ENCODE measurements around the gene KCNH2. TPM values are rescaled to one million over a fixed set of nuclear protein-coding genes. Genes with fewer than 3 reads are reported as not detected.

KCNH2 gene
- polyA plus RNA-seq, 1 of the 3 experiments (the other 2 are of a cell fraction), result 2.2 TPM

DNA sequence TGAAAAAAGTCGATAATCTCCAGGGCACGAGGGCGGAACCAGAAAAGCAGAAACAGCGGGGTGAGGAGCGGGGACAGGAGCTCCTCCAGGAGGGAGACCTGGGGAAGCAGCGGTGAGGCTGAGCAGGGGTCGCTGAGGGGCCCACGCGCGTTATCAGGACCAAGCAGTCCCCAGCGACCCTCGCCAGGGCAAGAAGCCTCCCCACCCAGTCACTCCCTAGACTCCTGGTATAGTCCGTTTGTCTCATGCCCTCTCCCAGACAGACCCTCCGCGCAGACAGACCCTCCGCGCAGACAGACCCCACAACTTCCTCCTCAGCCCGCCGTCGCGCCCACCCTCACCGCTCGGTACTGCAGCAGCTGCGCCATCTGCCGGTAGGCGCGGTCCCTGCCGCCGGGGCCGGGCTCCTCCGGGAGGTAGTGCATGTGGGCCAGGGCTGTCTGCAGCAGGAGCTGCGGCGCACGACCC is 39.9 kb upstream of the KCNH2 start:
- Histone ChIP-seq H3K9ac (no peak overlapping the region), H3K4me1 (ENCODE audit: control insufficient read depth in 1 of 2, insufficient read depth in 2 of 2, low read depth in 1 of 2, low read length in 1 of 2) (peaks cover 0 to 27% of the 10 kb centered on the region in 2 experiments; a peak in 1 of 4 replicates), H3K9me3 (no peaks in the 10 kb centered on the region), H3K27me3 (ENCODE audit: insufficient read depth) (peaks cover 15% of the 10 kb centered on the region; the same call in 1 of the 2 replicates), H4K20me1 (ENCODE audit: insufficient read depth) (no peaks in the 10 kb centered on the region), H3K9me2 (no peaks in the 10 kb centered on the region), H3K4me3 (ENCODE audit: low read depth in 2 of 2, low read length in 1 of 2) (peak overlapping the region; percentile 28 to 34), H3K36me3 (replicated peaks in 1 of 2; ENCODE audit: control insufficient read depth in 1 of 2, insufficient read depth in 2 of 2, low read length in 1 of 2) (no peaks in the 10 kb centered on the region), H3K79me2 (ENCODE audit: insufficient read depth) (no peaks in the 10 kb centered on the region), H3K4me2 (peak overlapping the region; percentile 70; the same call in 1 of the 2 replicates), H3F3A (replicated peaks; ENCODE audit: insufficient read depth) (no peaks in the 10 kb centered on the region), H2AFZ (ENCODE audit: low read depth) (no peak overlapping the region), H3K27ac (ENCODE audit: low read depth in 2 of 2, low read length in 1 of 2) (peak overlapping the region in 1 of 2 experiments; percentile 18; a peak in 2 of 4 replicates)
- ChIA-PET POLR2A (interaction anchor here (0.7 to 1.3 kb wide), 6 partner anchors 9 to 120 kb away, joined by 3 to 10 read pairs (median 3); partner anchors contain the start of gene ABCB8), CTCF (interaction anchor here (0.5 to 8.3 kb wide), 77 partner anchors 10 to 655 kb away, joined by 3 to 107 read pairs (median 4); partner anchors contain the start of genes ABCB8, ABCF2, CDK5 and FASTK)
- TF ChIP-seq SIN3A (IDR thresholded peaks at IDR 0.05; ENCODE audit: borderline replicate concordance, low read depth, low read length), result peak; percentile 11; the same call in 1 of the 2 replicates
- no peak for TF ChIP-seq TCF12 (IDR thresholded peaks at IDR 0.05)
- TF ChIP-seq RFX5 (IDR thresholded peaks at IDR 0.05; ENCODE audit: low read length), result no peak
- no peak for TF ChIP-seq MEF2A (IDR thresholded peaks at IDR 0.05; ENCODE audit: borderline replicate concordance, low read depth)
- peak; percentile 73 for TF ChIP-seq RAD21 (IDR thresholded peaks at IDR 0.05; ENCODE audit: low read length)
- TF ChIP-seq MXI1 (IDR thresholded peaks at IDR 0.05; ENCODE audit: low read depth, low read length), result peak; percentile 64; the same call in 1 of the 2 replicates
- no peak for TF ChIP-seq EZH2phosphoT487 (IDR thresholded peaks at IDR 0.05; ENCODE audit: borderline replicate concordance, low read depth)
- TF ChIP-seq TEAD4 (IDR thresholded peaks at IDR 0.05; ENCODE audit: borderline replicate concordance, insufficient read depth), result no peak
- no peak for TF ChIP-seq JUND (IDR thresholded peaks at IDR 0.05)
- no peak for TF ChIP-seq YY1 (IDR thresholded peaks at IDR 0.05; ENCODE audit: low read depth)
- TF ChIP-seq, protein P1, sequence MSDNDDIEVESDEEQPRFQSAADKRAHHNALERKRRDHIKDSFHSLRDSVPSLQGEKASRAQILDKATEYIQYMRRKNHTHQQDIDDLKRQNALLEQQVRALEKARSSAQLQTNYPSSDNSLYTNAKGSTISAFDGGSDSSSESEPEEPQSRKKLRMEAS (IDR thresholded peaks at IDR 0.05; ENCODE audit: low read depth), result peak; percentile 53
- TF ChIP-seq ELF1 (IDR thresholded peaks at IDR 0.05), result no peak
- peak; percentile 84 for TF ChIP-seq SMC3 (IDR thresholded peaks at IDR 0.05; ENCODE audit: low read depth, low read length)
- TF ChIP-seq POLR2AphosphoS5 (IDR thresholded peaks at IDR 0.05; ENCODE audit: low read depth, low read length), result no peak
- TF ChIP-seq, protein P2, sequence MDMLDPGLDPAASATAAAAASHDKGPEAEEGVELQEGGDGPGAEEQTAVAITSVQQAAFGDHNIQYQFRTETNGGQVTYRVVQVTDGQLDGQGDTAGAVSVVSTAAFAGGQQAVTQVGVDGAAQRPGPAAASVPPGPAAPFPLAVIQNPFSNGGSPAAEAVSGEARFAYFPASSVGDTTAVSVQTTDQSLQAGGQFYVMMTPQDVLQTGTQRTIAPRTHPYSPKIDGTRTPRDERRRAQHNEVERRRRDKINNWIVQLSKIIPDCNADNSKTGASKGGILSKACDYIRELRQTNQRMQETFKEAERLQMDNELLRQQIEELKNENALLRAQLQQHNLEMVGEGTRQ (IDR thresholded peaks at IDR 0.05; ENCODE audit: borderline replicate concordance, low read depth, low read length), result no peak; the same call in 1 of the 2 replicates
- TF ChIP-seq CTCF (IDR thresholded peaks at IDR 0.05), result peak; percentile 99
- TF ChIP-seq RCOR1 (IDR thresholded peaks at IDR 0.05; ENCODE audit: low read length), result peak; percentile 55; the same call in 1 of the 2 replicates
- TF ChIP-seq, protein P3, sequence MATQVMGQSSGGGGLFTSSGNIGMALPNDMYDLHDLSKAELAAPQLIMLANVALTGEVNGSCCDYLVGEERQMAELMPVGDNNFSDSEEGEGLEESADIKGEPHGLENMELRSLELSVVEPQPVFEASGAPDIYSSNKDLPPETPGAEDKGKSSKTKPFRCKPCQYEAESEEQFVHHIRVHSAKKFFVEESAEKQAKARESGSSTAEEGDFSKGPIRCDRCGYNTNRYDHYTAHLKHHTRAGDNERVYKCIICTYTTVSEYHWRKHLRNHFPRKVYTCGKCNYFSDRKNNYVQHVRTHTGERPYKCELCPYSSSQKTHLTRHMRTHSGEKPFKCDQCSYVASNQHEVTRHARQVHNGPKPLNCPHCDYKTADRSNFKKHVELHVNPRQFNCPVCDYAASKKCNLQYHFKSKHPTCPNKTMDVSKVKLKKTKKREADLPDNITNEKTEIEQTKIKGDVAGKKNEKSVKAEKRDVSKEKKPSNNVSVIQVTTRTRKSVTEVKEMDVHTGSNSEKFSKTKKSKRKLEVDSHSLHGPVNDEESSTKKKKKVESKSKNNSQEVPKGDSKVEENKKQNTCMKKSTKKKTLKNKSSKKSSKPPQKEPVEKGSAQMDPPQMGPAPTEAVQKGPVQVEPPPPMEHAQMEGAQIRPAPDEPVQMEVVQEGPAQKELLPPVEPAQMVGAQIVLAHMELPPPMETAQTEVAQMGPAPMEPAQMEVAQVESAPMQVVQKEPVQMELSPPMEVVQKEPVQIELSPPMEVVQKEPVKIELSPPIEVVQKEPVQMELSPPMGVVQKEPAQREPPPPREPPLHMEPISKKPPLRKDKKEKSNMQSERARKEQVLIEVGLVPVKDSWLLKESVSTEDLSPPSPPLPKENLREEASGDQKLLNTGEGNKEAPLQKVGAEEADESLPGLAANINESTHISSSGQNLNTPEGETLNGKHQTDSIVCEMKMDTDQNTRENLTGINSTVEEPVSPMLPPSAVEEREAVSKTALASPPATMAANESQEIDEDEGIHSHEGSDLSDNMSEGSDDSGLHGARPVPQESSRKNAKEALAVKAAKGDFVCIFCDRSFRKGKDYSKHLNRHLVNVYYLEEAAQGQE (IDR thresholded peaks at IDR 0.05; ENCODE audit: low read depth, low read length), result no peak
- TF ChIP-seq GATA2 (CRISPR knock-in tag; IDR thresholded peaks at IDR 0.05), result peak; percentile 66; the same call in 1 of the 2 replicates
- no peak for TF ChIP-seq NRF1 (IDR thresholded peaks at IDR 0.05; ENCODE audit: low read depth, low read length)
- WGBS (ENCODE audit: low lambda C conversion rate), result 11% methylated on average over 33 of the region's 34 CpGs
- DNase-seq, result peak; percentile 98
